Liver (tissue), 9 donors: Measurements from ENCODE around the gene GLS. TPM values are rescaled to one million over a fixed set of nuclear protein-coding genes. Genes with fewer than 3 reads are reported as not detected.

Experiments used
- DNase-seq: peaks from one replicate; pipeline ENCODE4 v3.0.0-alpha.2; 2017; ENCODE audit warnings: low spot score
- H3K27ac ChIP-seq, 2 donors: one replicate each; pipeline ENCODE4 v1.7.0; 2013; ENCODE audit warnings: inconsistent platforms in 2 of 2, low read length in 2 of 2, control low read depth in 1 of 2, low read depth in 1 of 2, mild to moderate bottlenecking in 1 of 2
- H3K27me3 ChIP-seq, 4 donors: one replicate each; pipeline versions ENCODE4 v1.6.1 to v1.7.0; 2013; ENCODE audit warnings: low read length in 3 of 4, inconsistent platforms in 1 of 4, mild to moderate bottlenecking in 1 of 4, moderate library complexity in 1 of 4; ENCODE audit not compliant: control insufficient read depth in 4 of 4, insufficient read depth in 4 of 4
- H3K36me3 ChIP-seq, 4 donors: one replicate each; pipeline versions ENCODE4 v1.6.1 to v1.7.0; 2013; ENCODE audit warnings: low read length in 3 of 4, mild to moderate bottlenecking in 3 of 4, low read depth in 1 of 4, moderate library complexity in 1 of 4; ENCODE audit not compliant: control insufficient read depth in 4 of 4, insufficient read depth in 3 of 4
- H3K4me1 ChIP-seq, 4 donors: one replicate each; pipeline versions ENCODE4 v1.6.1 to v1.7.0; 2013; ENCODE audit warnings: low read length in 3 of 4, mild to moderate bottlenecking in 3 of 4, moderate library complexity in 1 of 4; ENCODE audit not compliant: control insufficient read depth in 4 of 4, insufficient read depth in 4 of 4
- H3K4me3 ChIP-seq, 3 donors: one replicate each; pipeline versions ENCODE4 v1.6.1 to v1.7.0; 2013; ENCODE audit warnings: low read length in 3 of 3, control low read depth in 1 of 3, low read depth in 1 of 3, mild to moderate bottlenecking in 1 of 3
- H3K9ac ChIP-seq, 2 donors: one replicate each; pipeline ENCODE4 v1.7.0; 2013; ENCODE audit warnings: low read length in 2 of 2, mild to moderate bottlenecking in 2 of 2, moderate library complexity in 2 of 2, control low read depth in 1 of 2, low read depth in 1 of 2
- H3K9me3 ChIP-seq, 4 donors: one replicate each; pipeline versions ENCODE4 v1.6.1 to v1.7.0; 2013; ENCODE audit warnings: low read length in 3 of 4; ENCODE audit not compliant: control insufficient read depth in 4 of 4
- EGR1 ChIP-seq, 2 donors: IDR thresholded peaks; 2 replicates each; pipeline ENCODE4 v1.6.1; 2016 to 2018; ENCODE audit warnings: antibody characterized with exemption in 2 of 2, low read depth in 2 of 2
- FOXA1 ChIP-seq: IDR thresholded peaks from 2 replicates; pipeline ENCODE4 v1.6.1; 2016; ENCODE audit warnings: antibody characterized with exemption
- FOXA2 ChIP-seq: IDR thresholded peaks from 2 replicates; pipeline ENCODE4 v1.6.1; 2016; ENCODE audit warnings: antibody characterized with exemption
- GABPA ChIP-seq, 2 donors: IDR thresholded peaks in 1 of 2; conservative IDR thresholded peaks in 1 of 2; 2 replicates each; pipeline ENCODE4 v1.6.1; 2016; ENCODE audit warnings: antibody characterized with exemption in 2 of 2, mild to moderate bottlenecking in 1 of 2, moderate library complexity in 1 of 2
- HNF4A ChIP-seq, 2 donors: conservative IDR thresholded peaks; 2 replicates each; pipeline ENCODE4 v1.6.1; 2016; ENCODE audit warnings: antibody characterized with exemption in 2 of 2, mild to moderate bottlenecking in 2 of 2
- HNF4G ChIP-seq: IDR thresholded peaks from 2 replicates; pipeline ENCODE4 v1.6.1; 2016; ENCODE audit warnings: antibody characterized with exemption
- JUND ChIP-seq, 2 donors: IDR thresholded peaks; 2 replicates each; pipeline ENCODE4 v1.6.1; 2016; ENCODE audit warnings: antibody characterized with exemption in 2 of 2
- NR2F2 ChIP-seq: IDR thresholded peaks from 2 replicates; pipeline ENCODE4 v1.6.1; 2016; ENCODE audit warnings: antibody characterized with exemption
- RAD21 ChIP-seq, 2 donors: IDR thresholded peaks; 2 replicates each; pipeline ENCODE4 v1.6.1; 2016; ENCODE audit warnings: antibody characterized with exemption in 2 of 2, mild to moderate bottlenecking in 2 of 2
- RXRA ChIP-seq, 2 donors: IDR thresholded peaks; 2 replicates each; pipeline ENCODE4 v1.6.1; 2017 to 2018; ENCODE audit warnings: antibody characterized with exemption in 2 of 2, mild to moderate bottlenecking in 1 of 2
- SP1 ChIP-seq: IDR thresholded peaks from 2 replicates; pipeline ENCODE4 v1.6.1; 2018; ENCODE audit warnings: antibody characterized with exemption, mild to moderate bottlenecking
- TAF1 ChIP-seq: conservative IDR thresholded peaks from 2 replicates; pipeline ENCODE4 v1.6.1; 2016; ENCODE audit warnings: antibody characterized with exemption, mild to moderate bottlenecking
- YY1 ChIP-seq: IDR thresholded peaks from 2 replicates; pipeline ENCODE4 v1.6.1; 2016; ENCODE audit warnings: antibody characterized with exemption, mild to moderate bottlenecking
- WGBS: extraction: QIAGEN DNeasy Blood & Tissue Kit; methylation state at CpG from one replicate; pipeline ENCODE4 v1.1.7; 2013; 5-methylcytosine and 5-hydroxymethylcytosine counted together
- polyA plus RNA-seq, 2 donors: library from polyadenylated mRNA; stranded (reverse) in 1 of 2; unstranded in 1 of 2; fragments of 200-250 nt in 1 of 2; fragments of >200 nt in 1 of 2; fragmentation: Nextera tagmentation in 1 of 2; extraction: Ambion mirVana in 1 of 2; gene quantifications; one replicate each; pipeline versions ENCODE4 v1.2.1 to v1.2.3, GENCODE V29; 2013 to 2015
- total RNA-seq, 2 donors: library from RNA; depleted of rRNA; stranded (reverse); fragments of >200 nt; gene quantifications; one replicate each; pipeline ENCODE4 v1.2.3, GENCODE V29; 2014
- TF ChIP-seq, protein P1 (sequence below): IDR thresholded peaks from 2 replicates; pipeline ENCODE4 v1.6.1; 2016; ENCODE audit warnings: antibody characterized with exemption
- TF ChIP-seq, protein P2 (sequence below): IDR thresholded peaks from 2 replicates; pipeline ENCODE4 v1.6.1; 2016; ENCODE audit warnings: antibody characterized with exemption, mild to moderate bottlenecking
- TF ChIP-seq, protein P3 (sequence below): IDR thresholded peaks from 2 replicates; pipeline ENCODE4 v1.6.1; 2016; ENCODE audit warnings: antibody characterized with exemption
- TF ChIP-seq, protein P4 (sequence below): fragments of 150-350 bp; IDR thresholded peaks from 2 replicates; pipeline ENCODE4 v1.5.1; 2017; ENCODE audit warnings: improper control_type of control experiment, low read depth, low read length; ENCODE audit not compliant: missing input control
- TF ChIP-seq, protein P5 (sequence below): IDR thresholded peaks from 2 replicates; pipeline ENCODE4 v1.6.1; 2016; ENCODE audit warnings: antibody characterized with exemption
- donor health status: healthy.
- donor health status: healthy.
- donor health status: healthy.
- donor health status: healthy.
- donor health status: healthy.

GLS gene
- total and polyA plus RNA-seq, 4 donors = 4.3 to 38.6 (median 16.5) TPM

DNA sequence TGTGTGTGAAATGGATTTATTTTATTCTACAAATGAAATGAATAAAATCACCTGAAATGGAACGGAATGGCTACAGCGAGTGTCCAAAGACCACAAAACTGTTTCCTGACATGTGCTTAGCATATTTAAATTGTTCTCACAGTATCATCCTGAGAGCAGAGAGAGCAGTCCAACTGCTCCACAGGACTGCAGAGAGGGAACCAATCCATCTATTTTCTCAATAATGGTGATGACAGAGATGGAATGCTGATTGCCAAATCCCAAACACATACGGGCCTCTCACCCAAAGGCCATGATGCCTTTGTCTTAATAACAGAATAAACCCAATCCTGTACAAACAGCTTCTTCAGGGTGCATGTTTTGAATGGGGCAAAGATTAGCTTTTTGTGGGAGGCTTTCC is 92.2 kb downstream of the GLS start:
- no peaks in the 10 kb centered on the region for H3K9me3 ChIP-seq
- no peak overlapping the region for H3K4me3 ChIP-seq
- TF ChIP-seq TAF1 = no peak
- no peak for TF ChIP-seq GABPA (IDR thresholded peaks at IDR 0.05 in 1 of 2, conservative IDR thresholded peaks at IDR 0.05 in 1 of 2)
- WGBS = 82% methylated on average over 3 of the region's 3 CpGs
- no peaks in the 10 kb centered on the region for H3K27me3 ChIP-seq
- H3K9ac ChIP-seq = no peak overlapping the region
- H3K4me1 ChIP-seq = no peaks in the 10 kb centered on the region
- peaks cover 15 to 91% (median 85%) of the 10 kb centered on the region in 4 donors for H3K36me3 ChIP-seq
- H3K27ac ChIP-seq = no peak overlapping the region
- no peak for DNase-seq

DNA sequence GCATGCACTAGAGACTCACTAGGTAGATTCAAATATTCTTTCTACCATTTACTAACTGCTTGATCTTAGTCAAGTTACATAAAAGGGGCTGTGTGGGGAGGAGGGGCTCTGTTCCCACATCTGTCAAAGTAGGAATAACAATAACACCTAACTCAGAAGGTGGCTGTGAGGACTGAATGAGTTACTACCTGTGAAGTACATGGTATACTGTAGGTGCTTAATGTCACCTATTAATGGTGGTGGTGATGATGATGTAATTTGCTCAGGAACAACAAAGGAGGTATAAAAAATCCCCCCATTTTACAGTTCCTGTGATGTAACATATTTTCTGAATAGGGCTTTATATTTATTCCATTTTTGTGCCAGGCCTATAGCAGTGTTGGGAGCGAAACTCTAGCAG is 92.6 kb downstream of the GLS start:
- Histone ChIP-seq H3K27ac (no peak overlapping the region), H3K9me3 (no peaks in the 10 kb centered on the region), H3K36me3 (peaks cover 15 to 92% (median 85%) of the 10 kb centered on the region in 4 donors), H3K4me3 (no peak overlapping the region), H3K9ac (no peak overlapping the region), H3K27me3 (no peaks in the 10 kb centered on the region), H3K4me1 (no peaks in the 10 kb centered on the region)
- TF ChIP-seq NR2F2 (no peak), JUND (IDR thresholded peaks at IDR 0.05) (no peak), FOXA1 (no peak), YY1 (no peak), FOXA2 (no peak), EGR1 (IDR thresholded peaks at IDR 0.05; ENCODE audit: low read depth in 2 of 2) (no peak), GABPA (IDR thresholded peaks at IDR 0.05 in 1 of 2, conservative IDR thresholded peaks at IDR 0.05 in 1 of 2) (no peak), HNF4G (no peak), TAF1 (no peak), RAD21 (IDR thresholded peaks at IDR 0.05) (no peak), RXRA (IDR thresholded peaks at IDR 0.05) (no peak), SP1 (no peak), HNF4A (conservative IDR thresholded peaks at IDR 0.05) (no peak)
- TF ChIP-seq, protein P1, sequence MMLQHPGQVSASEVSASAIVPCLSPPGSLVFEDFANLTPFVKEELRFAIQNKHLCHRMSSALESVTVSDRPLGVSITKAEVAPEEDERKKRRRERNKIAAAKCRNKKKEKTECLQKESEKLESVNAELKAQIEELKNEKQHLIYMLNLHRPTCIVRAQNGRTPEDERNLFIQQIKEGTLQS = no peak
- TF ChIP-seq, protein P2, sequence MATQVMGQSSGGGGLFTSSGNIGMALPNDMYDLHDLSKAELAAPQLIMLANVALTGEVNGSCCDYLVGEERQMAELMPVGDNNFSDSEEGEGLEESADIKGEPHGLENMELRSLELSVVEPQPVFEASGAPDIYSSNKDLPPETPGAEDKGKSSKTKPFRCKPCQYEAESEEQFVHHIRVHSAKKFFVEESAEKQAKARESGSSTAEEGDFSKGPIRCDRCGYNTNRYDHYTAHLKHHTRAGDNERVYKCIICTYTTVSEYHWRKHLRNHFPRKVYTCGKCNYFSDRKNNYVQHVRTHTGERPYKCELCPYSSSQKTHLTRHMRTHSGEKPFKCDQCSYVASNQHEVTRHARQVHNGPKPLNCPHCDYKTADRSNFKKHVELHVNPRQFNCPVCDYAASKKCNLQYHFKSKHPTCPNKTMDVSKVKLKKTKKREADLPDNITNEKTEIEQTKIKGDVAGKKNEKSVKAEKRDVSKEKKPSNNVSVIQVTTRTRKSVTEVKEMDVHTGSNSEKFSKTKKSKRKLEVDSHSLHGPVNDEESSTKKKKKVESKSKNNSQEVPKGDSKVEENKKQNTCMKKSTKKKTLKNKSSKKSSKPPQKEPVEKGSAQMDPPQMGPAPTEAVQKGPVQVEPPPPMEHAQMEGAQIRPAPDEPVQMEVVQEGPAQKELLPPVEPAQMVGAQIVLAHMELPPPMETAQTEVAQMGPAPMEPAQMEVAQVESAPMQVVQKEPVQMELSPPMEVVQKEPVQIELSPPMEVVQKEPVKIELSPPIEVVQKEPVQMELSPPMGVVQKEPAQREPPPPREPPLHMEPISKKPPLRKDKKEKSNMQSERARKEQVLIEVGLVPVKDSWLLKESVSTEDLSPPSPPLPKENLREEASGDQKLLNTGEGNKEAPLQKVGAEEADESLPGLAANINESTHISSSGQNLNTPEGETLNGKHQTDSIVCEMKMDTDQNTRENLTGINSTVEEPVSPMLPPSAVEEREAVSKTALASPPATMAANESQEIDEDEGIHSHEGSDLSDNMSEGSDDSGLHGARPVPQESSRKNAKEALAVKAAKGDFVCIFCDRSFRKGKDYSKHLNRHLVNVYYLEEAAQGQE = no peak
- TF ChIP-seq, protein P3, sequence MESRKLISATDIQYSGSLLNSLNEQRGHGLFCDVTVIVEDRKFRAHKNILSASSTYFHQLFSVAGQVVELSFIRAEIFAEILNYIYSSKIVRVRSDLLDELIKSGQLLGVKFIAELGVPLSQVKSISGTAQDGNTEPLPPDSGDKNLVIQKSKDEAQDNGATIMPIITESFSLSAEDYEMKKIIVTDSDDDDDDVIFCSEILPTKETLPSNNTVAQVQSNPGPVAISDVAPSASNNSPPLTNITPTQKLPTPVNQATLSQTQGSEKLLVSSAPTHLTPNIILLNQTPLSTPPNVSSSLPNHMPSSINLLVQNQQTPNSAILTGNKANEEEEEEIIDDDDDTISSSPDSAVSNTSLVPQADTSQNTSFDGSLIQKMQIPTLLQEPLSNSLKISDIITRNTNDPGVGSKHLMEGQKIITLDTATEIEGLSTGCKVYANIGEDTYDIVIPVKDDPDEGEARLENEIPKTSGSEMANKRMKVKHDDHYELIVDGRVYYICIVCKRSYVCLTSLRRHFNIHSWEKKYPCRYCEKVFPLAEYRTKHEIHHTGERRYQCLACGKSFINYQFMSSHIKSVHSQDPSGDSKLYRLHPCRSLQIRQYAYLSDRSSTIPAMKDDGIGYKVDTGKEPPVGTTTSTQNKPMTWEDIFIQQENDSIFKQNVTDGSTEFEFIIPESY = no peak
- TF ChIP-seq, protein P4, sequence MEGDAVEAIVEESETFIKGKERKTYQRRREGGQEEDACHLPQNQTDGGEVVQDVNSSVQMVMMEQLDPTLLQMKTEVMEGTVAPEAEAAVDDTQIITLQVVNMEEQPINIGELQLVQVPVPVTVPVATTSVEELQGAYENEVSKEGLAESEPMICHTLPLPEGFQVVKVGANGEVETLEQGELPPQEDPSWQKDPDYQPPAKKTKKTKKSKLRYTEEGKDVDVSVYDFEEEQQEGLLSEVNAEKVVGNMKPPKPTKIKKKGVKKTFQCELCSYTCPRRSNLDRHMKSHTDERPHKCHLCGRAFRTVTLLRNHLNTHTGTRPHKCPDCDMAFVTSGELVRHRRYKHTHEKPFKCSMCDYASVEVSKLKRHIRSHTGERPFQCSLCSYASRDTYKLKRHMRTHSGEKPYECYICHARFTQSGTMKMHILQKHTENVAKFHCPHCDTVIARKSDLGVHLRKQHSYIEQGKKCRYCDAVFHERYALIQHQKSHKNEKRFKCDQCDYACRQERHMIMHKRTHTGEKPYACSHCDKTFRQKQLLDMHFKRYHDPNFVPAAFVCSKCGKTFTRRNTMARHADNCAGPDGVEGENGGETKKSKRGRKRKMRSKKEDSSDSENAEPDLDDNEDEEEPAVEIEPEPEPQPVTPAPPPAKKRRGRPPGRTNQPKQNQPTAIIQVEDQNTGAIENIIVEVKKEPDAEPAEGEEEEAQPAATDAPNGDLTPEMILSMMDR = no peak
- TF ChIP-seq, protein P5, sequence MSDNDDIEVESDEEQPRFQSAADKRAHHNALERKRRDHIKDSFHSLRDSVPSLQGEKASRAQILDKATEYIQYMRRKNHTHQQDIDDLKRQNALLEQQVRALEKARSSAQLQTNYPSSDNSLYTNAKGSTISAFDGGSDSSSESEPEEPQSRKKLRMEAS = no peak
- WGBS = 99% methylated on average over 1 of the region's 1 CpG
- DNase-seq = no peak
